ENCODE data around the gene OXTR.

Gene OXTR

DNA sequence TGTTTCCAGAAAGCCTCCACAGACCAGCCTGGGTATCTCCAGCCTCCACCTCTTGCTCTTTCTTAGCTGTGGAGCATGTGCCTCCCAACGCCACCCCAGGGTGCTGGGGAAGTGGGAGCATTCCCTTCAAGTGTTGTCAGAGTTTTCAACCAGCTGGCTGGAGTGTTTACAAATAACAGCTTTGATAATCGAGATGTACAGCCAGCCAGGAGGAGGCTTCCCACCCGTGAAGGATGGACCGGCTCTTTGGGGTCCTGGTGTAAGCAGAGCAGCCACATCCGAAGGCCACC lies 8.5 kb upstream of the OXTR start:
- no peak overlapping the region for H3K27ac ChIP-seq
- TF ChIP-seq ZFX (IDR thresholded peaks at IDR 0.05; ENCODE audit: borderline replicate concordance) (no peak), CTCF (IDR thresholded peaks at IDR 0.05) (no peak)

DNA sequence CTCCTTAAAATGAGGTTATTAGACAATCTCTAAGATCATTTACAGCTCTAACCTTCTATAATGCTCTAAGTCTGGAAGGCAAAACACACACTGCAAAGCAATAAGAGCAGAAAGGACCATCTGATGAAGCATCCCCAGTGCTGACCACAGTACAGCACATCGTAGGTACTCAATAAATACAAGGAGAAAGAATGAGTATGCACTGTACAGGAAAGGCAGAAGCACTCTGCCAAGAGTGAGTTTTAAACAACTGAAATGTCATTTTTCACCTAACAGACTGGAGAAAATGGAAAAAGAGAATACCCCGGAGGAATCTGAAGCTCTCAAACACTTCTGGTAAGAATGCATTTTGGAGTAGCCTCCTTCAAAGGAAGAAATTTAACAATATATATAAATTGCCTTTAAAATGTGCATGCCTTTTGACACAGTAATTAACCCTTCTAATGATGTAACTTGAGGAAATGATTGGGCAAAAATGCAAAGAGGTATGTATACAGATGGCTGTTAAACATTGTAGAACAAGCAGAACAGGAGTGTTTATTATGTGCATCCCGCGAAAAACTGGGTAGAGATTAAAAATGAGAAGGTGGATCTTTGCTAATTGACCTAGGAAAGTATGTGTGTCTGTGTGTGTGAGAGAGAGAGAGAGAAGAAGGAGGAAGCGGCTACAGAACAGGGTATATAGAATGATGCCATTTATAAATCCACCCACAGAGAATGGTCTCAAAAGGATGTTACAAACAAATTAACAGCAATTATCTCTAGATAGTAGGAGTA lies 8.0 kb upstream of the OXTR start:
- H3K27ac ChIP-seq, result no peak overlapping the region
- TF ChIP-seq CTCF (IDR thresholded peaks at IDR 0.05) (no peak), ZFX (IDR thresholded peaks at IDR 0.05; ENCODE audit: borderline replicate concordance) (no peak)

- H3K27ac ChIP-seq, result no peak overlapping the region
- TF ChIP-seq CTCF (IDR thresholded peaks at IDR 0.05) (no peak), ZFX (IDR thresholded peaks at IDR 0.05; ENCODE audit: borderline replicate concordance) (no peak)
These were observed 7.0 kb upstream of the OXTR start for GRCh38 chr3:8776406-8776805.

- TF ChIP-seq CTCF (IDR thresholded peaks at IDR 0.05), result no peak
- TF ChIP-seq ZFX (IDR thresholded peaks at IDR 0.05; ENCODE audit: borderline replicate concordance), result no peak
- no peak overlapping the region for H3K27ac ChIP-seq
These were observed 6.2 kb upstream of the OXTR start for GRCh38 chr3:8775602-8776001.

DNA sequence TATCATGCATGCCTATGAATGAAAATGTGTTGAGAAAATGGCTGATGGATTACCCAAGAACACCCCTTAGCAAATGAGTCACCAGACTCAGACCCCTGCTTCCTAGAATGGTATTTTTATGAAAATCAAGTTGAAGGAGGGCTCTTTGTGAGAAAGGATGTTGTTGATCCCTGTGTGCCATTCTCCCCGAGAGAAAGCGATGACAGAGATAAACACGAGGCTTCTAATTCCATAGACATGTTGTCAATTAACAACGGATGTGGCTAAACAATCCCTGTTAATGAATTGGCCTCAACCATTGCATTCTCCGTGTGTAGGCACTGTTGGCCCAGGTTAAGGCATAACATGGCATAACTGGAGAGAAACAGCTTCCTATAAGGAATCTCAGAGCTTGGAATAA lies 5.8 kb upstream of the OXTR start:
- TF ChIP-seq CTCF (IDR thresholded peaks at IDR 0.05) (no peak), ZFX (IDR thresholded peaks at IDR 0.05; ENCODE audit: borderline replicate concordance) (no peak)
- H3K27ac ChIP-seq, result no peak overlapping the region

DNA sequence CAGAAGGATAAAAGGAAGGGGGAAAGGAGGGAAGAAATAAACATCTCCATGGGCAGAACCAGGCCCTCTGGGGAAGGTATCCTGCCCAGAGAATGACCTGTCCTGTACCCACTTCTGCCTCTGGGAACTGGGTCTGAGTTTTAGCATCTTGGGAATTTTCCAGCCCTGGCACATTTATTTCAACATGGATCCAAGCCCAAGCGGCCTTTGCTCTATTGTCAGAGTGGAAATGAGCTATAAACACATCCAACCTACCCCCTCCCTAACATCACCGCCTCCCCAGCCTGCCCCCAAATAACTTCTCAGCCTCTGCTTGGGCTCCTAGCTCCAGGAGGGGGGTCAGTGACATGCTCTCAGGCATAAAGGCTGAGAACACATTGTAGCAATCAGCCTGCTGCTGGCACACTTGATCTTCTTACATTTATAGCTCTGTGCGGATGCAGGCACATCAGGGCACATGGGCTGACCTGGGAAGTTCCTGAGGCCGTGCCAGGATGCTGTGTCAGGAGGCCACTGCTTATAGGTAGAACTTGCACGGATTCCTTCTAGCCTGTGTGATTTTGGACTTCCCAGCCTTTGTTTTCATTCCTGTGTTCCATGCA lies 4.6 kb upstream of the OXTR start:
- no peak overlapping the region for H3K27ac ChIP-seq
- TF ChIP-seq CTCF (IDR thresholded peaks at IDR 0.05), result no peak
- TF ChIP-seq ZFX (IDR thresholded peaks at IDR 0.05; ENCODE audit: borderline replicate concordance), result no peak

- TF ChIP-seq ZFX (IDR thresholded peaks at IDR 0.05; ENCODE audit: borderline replicate concordance), result no peak
- no peak for TF ChIP-seq CTCF (IDR thresholded peaks at IDR 0.05)
- H3K27ac ChIP-seq, result no peak overlapping the region
These were observed 887 bp downstream of the OXTR start for GRCh38 chr3:8768364-8769087.

All from 22Rv1 (cell line).